HG03108 (cell line): Measurements from ENCODE around the gene IGFBP6.

Experiments
- ATAC-seq: cut with Tn5 transposase; IDR thresholded peaks from one replicate; pipeline ENCODE4 v1.9.1; 2021; ENCODE audit warnings: moderate library complexity; ENCODE audit not compliant: unreplicated experiment

IGFBP6 gene

DNA sequence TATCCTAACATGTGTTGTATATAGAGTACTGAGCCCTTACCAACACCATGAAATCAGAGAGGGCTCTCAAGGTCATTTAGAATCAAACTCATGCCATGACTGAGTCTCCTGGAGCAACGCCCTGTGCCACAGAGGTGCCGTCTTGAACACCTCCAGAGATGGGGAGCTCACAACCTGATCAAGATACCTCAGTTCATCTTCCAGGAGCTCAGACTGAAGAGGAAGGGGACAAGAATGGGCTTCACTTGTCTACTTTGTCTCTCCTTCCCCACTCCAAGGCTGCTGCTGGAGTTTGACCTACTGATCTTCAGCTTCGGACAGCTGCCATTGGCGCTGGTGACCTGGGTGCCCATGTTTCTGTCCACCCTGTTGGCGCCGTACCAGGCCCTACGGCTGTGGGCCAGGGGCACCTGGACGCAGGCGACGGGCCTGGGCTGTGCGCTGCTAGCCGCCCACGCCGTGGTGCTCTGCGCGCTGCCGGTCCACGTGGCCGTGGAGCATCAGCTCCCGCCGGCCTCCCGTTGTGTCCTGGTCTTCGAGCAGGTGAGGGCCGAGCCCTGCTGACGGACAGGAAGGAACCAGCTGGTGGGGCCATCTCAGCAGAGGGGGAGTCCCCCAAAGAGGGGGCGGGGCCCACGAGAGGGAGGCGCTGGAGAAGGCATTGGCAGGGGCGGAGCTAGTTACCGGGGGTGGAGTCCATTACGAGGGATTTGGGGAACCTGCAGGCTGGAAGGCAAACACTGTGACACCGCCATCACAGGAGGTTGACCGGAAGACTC lies 17.8 kb downstream of the IGFBP6 start:
- ATAC-seq = no peak

DNA sequence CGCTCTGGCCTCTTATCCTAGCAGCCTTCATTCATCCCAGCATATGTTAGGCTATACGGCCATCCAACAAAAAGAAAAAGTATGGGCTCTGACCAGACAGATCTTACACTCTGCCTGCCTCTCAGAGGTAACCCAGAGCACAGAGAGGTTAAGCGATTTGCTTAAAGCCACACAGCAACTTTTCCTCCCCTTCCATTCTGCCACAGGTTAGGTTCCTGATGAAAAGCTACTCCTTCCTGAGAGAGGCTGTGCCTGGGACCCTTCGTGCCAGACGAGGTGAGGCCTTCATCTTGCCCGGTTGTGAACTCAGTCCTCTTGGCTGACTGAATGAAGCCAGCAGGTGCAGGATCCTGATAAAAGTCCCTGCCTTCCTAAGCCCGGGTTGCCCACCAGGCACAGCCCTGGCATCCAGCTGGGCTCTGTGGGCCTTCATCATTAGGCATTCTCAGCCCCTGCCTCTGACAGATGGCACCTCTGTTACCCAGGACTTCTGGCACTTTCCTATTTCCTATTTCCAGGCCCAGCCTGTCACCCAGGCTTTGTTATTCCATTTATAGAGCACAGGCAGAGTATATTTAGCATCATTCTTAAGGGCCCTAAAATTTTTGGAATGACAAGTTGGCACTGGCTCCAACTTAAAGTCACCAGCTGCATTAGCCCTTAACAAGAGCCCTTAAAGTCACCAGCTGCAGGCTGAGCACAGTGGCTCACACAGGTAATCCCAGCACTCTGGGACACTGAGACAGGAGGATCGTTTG lies 18.6 kb downstream of the IGFBP6 start:
- ATAC-seq = no peak

DNA sequence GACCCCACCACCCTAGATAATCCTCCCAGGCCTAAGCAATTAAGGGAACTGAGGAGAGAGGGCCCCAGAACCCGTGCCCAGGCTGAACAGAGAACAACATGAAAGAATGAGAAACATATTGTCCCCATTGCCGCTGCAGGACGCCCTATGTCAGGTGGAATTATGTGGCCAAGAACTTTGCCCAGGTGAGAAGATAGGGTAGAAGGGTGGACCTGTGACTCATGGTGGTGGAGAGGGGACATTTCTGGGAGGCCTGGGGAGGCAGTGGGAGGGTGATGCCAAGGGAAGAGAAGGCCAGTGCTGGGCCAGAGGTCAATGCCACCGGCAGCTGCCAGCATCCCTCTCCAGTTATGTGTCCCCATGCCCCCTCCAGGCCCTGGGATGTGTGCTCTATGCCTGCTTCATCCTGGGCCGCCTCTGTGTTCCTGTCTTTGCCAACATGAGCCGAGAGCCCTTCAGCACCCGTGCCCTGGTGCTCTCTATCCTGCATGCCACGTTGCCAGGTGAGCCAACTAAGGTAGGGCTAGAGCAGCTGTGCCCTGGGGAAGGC lies 21.4 kb downstream of the IGFBP6 start:
- no peak for ATAC-seq

DNA sequence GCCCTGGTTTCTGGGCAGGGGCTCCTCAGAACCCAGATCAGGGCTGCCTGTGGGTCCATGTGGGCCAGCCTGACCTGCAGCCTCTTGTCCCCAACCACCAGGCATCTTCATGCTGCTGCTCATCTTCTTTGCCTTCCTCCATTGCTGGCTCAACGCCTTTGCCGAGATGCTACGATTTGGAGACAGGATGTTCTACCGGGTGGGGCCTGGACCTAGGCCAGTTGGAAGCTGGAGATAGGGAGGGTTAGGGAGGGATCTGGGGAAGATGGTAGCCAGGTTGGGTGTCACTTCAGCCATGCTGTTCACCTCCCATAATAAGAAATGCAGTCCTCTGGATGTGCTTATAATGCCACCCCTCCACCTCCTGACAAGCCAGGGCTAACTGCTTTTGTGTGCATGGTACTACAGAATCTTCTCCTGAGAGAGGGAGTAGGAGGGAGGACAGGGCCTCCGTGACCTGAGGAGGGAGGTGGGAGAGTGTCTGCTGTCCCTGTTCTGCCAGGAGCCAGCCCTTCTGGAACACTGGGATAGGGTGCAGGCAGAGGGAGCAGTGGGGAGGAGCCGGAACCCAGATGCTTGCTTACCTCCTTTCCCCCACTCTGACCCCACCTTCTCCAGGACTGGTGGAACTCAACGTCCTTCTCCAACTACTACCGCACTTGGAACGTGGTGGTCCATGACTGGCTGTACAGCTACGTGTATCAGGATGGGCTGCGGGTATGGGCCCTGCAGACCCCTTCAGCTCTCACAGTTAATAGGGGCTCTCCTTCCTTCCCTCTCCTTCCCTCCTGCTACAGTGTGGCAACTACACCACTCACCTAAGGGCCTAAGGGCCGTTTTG lies 23.4 kb downstream of the IGFBP6 start:
- ATAC-seq = no peak

DNA sequence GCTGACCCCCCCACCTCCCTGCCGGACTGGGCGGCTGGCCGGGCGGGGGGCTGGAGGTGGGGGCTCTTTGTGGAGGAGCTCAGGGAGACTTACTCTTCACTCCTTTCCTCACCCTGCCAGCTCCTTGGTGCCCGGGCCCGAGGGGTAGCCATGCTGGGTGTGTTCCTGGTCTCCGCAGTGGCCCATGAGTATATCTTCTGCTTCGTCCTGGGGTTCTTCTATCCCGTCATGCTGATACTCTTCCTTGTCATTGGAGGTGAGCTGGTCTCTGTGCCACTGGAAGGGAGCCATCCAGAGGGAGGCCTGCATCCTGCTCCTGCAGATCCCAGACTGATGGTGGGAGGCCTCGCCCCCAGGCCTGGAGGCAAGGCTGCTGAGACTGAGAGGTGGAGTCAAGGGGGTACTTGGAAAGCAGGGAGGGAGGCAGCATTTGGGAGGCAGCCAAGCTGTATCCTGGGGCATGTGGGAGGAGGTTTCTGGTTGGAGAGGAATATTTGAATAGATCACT lies 25.5 kb downstream of the IGFBP6 start:
- ATAC-seq = no peak

DNA sequence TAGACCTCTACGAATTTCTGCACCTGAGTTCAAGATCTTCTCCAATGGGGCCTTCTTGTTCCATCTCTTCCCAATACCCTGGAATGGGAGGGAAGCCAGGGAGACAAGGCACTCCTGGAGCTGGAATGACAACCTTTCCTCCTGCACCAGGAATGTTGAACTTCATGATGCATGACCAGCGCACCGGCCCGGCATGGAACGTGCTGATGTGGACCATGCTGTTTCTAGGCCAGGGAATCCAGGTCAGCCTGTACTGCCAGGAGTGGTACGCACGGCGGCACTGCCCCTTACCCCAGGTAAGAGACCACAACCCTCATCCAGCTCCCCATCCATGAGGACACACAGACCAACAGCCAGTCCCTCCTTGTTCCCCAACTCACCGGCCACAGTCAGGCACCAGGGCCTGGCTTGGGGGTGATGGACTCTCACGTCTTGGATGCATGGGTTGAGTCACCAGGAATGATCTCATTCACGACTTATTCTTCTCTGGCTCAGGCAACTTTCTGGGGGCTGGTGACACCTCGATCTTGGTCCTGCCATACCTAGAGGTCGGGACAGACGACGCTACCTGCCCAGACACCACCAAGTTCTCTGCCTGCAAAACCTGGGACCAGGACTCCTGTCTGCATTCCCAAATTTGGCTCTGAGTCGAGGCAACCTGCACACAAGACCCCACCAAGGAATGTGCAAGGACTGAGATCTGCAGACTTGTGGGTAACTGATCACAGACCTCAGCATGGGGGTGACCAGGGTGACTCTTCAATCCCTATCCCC lies 26.3 kb downstream of the IGFBP6 start:
- ATAC-seq = no peak

DNA sequence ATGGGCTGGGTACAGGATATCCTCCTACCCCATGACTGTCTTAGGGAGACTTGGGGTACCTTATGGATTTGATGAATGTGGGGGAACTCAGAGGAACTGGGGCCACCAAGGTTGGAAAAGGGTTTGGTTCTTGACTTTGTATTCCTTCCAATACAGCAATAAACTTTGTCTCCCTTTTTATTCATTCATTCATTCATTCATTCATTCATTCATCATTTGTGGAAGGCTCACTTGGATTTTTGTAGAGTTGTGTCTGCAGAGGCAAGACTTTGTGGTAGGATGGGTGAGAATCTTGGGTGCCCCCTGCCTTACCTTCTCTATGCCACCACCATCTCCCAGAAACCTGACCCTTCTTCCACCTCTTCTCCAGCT lies 26.9 kb downstream of the IGFBP6 start:
- no peak for ATAC-seq

DNA sequence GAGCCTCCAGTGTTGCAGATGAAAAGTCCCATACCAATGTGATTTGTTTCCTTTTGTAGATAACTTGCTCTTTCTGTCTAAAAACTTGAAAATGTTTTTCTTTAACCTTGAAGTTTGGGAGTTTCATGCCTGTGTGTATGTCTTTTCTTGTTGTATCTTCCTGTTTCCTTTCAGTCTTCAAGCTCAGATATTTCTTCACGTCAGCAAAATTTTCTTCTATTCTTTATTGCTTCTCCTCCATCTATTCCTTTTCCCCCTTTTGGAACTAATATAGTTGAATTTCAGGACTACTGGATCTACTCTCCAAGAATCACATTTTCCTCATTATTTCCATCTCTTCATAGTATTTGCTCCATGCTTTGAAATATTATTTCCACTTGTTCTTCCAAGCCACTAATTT lies 29.7 kb downstream of the IGFBP6 start:
- ATAC-seq = no peak

DNA sequence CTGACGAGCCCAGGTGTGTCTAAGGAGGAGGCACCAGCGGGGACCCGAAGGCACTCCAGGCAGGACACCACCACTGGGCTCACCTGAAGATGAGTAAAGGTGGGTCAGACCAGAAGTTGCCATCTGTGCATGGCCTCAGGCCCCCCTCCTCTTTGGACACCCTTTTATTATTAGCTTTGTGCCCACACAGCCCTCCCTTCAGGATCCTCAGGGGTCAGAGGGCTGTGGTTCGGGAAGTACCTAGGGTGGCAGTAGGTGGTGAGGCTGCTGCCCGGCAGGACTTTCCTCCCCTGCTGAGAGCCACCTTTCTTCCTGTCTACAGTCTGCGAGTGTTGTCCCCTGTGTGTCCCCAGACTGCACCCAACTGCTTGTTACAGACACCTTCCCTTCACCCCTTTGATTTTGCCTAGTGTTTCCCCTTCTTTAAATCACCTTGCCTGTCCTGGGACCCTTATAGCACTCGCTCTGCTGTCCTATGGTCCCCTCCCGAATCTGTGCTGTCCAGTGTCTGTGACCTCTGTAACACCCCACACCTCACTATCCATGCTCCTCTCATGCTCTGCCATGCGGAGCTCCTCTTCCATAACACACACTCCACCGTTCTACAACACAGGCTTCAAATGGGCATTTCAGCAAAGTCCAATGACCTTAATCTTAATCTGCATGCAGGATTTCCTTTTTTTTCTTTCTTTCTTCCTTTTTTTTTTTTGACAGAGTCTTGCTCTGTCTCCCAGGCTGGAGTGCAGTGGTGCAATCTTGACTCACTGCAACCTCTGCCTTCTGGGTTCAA lies 31.5 kb downstream of the IGFBP6 start:
- no peak for ATAC-seq

DNA sequence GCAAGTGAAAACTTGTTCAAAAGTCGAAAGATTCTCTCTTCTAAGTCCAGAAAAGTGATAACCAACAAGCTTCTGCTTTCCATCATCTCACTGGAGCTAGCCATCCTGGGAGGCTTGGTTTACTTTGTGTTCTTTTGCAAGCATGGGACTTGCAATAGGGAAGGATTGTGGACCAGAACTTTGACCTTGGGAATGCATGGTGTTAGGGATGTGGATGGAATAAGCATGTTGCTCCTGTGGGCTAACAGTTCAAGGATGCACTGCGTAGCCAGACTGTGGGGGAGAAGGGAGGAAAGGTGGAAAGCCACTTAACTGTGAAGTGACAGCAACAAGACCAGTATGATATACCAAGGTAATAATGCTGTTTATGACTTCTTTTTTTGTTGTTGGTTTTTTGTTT lies 34.4 kb downstream of the IGFBP6 start:
- ATAC-seq = no peak

DNA sequence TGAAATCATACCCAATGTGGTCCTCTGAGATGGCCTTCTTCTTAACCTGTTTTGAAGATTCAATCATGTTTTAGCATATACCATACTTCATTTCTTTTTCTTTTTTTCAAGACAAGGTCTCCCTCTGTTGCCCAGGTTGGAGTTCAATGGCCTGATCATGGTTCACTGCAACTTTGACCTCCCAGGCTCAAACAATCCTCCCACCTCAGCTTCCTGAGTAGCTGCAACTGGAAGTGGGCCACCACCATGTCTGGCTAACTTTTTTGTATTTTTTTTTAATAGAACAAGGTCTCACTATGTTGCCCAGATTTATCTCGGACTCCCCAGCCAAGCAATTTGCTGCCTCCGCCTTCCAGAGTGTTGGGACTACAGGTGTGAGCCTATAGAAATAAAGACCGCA lies 36.3 kb downstream of the IGFBP6 start:
- ATAC-seq = no peak

DNA sequence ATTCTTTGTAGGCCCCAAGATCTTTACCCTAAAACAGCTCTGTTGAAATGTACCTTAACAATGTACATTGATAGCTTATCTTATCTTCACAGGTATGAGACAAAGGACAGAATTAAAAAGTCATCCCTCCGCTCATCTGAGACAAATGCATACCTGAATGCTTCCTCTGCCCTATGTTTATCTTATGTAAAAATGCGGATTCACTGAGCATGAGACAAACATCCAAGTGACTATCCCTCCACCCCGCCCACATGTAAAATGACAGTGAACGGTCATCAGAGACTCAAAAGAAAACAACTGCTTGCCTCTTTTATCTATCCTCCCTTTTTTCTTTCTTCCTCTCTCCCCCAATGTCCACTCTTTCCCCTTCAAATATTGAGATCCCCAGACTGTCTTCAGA lies 45.9 kb downstream of the IGFBP6 start:
- ATAC-seq = no peak

DNA sequence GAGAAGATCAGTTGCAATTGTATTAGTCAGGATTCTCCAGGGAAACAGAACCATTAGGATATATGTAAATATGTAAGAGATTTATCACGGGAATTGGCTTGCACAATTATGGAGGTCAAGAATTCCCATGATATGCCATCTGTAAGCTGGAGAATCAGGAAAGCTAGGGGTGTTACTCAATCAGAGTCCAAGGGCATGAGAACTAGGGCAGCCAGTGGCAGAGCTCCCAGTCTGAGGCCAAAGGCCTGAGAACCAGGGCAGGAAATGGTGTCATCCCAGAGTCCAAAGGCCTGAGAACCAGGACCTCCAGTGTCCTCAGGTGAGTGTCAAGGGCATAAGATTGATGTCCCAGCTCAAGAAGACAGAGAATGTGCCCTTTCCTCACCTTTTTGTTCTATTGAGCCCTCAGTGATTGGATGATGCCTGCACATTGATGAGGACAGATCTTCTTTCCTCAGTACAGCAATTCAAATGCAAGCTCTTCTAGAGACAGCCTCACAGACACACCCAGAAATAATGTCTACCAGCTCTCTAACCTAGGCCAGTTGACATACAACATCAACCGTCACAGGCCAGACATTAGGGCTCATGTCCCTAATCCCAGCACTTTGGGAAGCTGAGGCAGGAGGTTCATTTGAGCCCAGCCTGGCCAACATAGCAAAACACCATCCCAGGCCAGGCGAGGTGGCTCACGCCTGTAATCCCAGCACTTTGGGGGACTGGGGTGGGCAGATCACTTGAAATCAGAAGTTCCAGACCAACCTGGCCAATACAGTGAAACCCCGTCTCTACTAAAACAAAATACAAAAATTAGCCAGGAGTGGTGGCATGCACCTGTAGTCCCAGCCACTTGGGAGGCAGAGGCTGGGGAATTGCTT lies 48.2 kb downstream of the IGFBP6 start:
- no peak for ATAC-seq

DNA sequence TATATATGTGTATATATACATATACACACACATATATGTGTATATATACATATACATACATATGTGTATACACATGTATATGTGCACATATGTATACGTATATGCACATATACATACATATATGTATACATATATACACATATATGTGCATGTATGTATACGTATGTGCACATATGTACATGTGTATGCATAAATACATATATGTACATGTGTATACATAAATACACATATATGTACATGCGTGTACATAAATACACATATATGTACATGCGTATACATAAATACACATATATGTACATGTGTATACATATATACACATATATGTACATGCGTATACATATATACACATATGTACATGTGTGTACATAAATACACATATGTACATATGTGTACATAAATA lies 49.7 kb downstream of the IGFBP6 start:
- no peak for ATAC-seq

DNA sequence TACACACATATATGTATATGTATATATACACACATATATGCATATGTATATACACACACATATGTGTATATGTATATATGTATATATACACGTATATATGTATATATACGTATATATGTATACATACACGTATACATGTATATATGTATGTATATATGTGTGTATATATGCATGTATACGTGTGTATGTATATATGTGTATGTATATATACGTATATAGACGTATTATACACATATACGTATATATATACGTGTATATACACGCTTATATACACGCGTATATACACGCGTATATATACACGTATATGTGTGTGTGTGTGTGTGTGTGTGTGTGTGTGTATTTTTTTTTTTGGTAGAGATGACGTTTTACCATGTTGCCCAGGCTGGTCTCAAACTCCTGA lies 50.2 kb downstream of the IGFBP6 start:
- ATAC-seq = no peak

DNA sequence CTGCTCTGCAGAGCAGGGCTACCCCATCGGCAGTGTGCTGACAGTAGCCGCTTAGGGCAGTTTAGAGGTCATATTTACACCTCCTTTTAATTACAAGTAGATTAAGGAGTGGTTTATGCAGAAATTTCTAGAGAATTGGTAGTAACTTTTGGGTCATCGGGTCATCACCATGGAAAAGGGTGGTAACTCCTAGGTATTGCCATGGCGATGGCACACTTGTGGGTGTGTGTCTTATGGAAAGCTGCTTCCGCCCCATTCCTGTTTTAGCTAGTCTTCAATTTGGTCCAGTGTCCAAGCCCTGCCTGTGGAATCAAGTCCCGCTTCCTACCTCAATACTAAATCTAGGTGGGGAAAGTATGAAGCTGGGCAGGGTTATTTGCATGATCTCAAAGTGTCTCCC lies 53.6 kb downstream of the IGFBP6 start:
- no peak for ATAC-seq
